WTC11 (cell line): Measurements from ENCODE around the gene HNRNPL. TPM values are rescaled to one million over a fixed set of nuclear protein-coding genes. Genes with fewer than 3 reads are reported as not detected.
"Not testable (repeated sequence)": the region's sequence is repeated elsewhere in the genome, so short reads cannot be mapped to it uniquely, and the experiment has no call there.

Source experiments
- ATAC-seq: fragments of 200-7000 bp; cut with Tn5 transposase; 2 replicates; pipeline ENCODE4 v1.10.0; 2021; ENCODE audit warnings: mild to moderate bottlenecking, moderate library complexity
- CTCF ChIA-PET: fragments of 300-600 bp; sonication (Branson Sonifier 250); formaldehyde crosslinking; loops from one replicate; lab custom pipeline; 2021; ENCODE audit warnings: antibody characterized with exemption; lab: Charles Lee
- POLR2A ChIA-PET: fragments of 350-600 bp; sonication (Branson Sonifier 250); formaldehyde crosslinking; loops from one replicate; lab custom pipeline; 2021; ENCODE audit warnings: antibody characterized with exemption; lab: Charles Lee
- DNase-seq: peaks from one replicate; pipeline ENCODE4 v3.0.0; 2021; ENCODE audit warnings: low spot score
- H3K27ac Mint-ChIP-seq: 2 replicates; pipeline ENCODE4 v1.8.0; 2021; ENCODE audit warnings: mixed read lengths
- H3K27me3 Mint-ChIP-seq: 2 replicates; pipeline ENCODE4 v1.8.0; 2021; ENCODE audit warnings: low read depth, mild to moderate bottlenecking, moderate library complexity, mixed read lengths
- H3K36me3 Mint-ChIP-seq: 2 replicates; pipeline ENCODE4 v1.8.0; 2021; ENCODE audit warnings: mixed read lengths
- H3K4me1 Mint-ChIP-seq: 2 replicates; pipeline ENCODE4 v1.8.0; 2022; ENCODE audit warnings: mixed read lengths
- H3K4me3 Mint-ChIP-seq: 2 replicates; pipeline ENCODE4 v1.8.0; 2021; ENCODE audit warnings: mild to moderate bottlenecking, moderate library complexity, mixed read lengths
- H3K9me3 Mint-ChIP-seq: 2 replicates; pipeline ENCODE4 v1.8.0; 2021; ENCODE audit warnings: mixed read lengths
- EMX1 ChIP-seq: fragments of 250-450 bp; sonication (Bioruptor Pico); IDR thresholded peaks from 2 replicates; pipeline ENCODE4 v1.8.0; 2021; ENCODE audit warnings: mild to moderate bottlenecking
- FOXJ3 ChIP-seq: sonication (generic); formaldehyde crosslinking; IDR thresholded peaks from 2 replicates; pipeline ENCODE4 v1.9.0; 2021; ENCODE audit warnings: missing genetic modification reagents, mild to moderate bottlenecking, borderline replicate concordance
- FOXK1 ChIP-seq: sonication (generic); formaldehyde crosslinking; IDR thresholded peaks from 2 replicates; pipeline ENCODE4 v1.8.0; 2022; ENCODE audit warnings: mild to moderate bottlenecking, moderate library complexity, missing genetic modification reagents
- FOXP1 ChIP-seq: sonication (generic); formaldehyde crosslinking; IDR thresholded peaks from 2 replicates; pipeline ENCODE4 v1.8.0; 2022; ENCODE audit warnings: missing genetic modification reagents, mild to moderate bottlenecking, moderate library complexity, borderline replicate concordance
- GRHL2 ChIP-seq: fragments of 250-450 bp; sonication (Bioruptor Pico); IDR thresholded peaks from 2 replicates; pipeline ENCODE4 v1.8.0; 2022; ENCODE audit warnings: mild to moderate bottlenecking, moderate library complexity; ENCODE audit not compliant: insufficient replicate concordance, severe bottlenecking
- KAT7 ChIP-seq: sonication (generic); formaldehyde crosslinking; IDR thresholded peaks from 2 replicates; pipeline ENCODE4 v1.8.1; 2023; ENCODE audit warnings: missing genetic modification reagents, mild to moderate bottlenecking, borderline replicate concordance
- NR1H2 ChIP-seq: sonication (generic); formaldehyde crosslinking; IDR thresholded peaks from 2 replicates; pipeline ENCODE4 v1.9.0; 2021; ENCODE audit warnings: mild to moderate bottlenecking, moderate library complexity, missing genetic modification reagents
- NR2C2 ChIP-seq: sonication (generic); formaldehyde crosslinking; IDR thresholded peaks from 2 replicates; pipeline ENCODE4 v1.8.0; 2022; ENCODE audit warnings: mild to moderate bottlenecking, missing genetic modification reagents
- NR3C1 ChIP-seq: sonication (generic); formaldehyde crosslinking; conservative IDR thresholded peaks from 2 replicates; pipeline ENCODE4 v1.8.1; 2023; ENCODE audit warnings: low read depth, mild to moderate bottlenecking, missing genetic modification reagents
- OVOL2 ChIP-seq: fragments of 250-450 bp; sonication (Bioruptor Pico); IDR thresholded peaks from 2 replicates; pipeline ENCODE4 v1.9.0; 2021; ENCODE audit warnings: mild to moderate bottlenecking, borderline replicate concordance
- SMAD4 ChIP-seq: sonication (generic); formaldehyde crosslinking; IDR thresholded peaks from 2 replicates; pipeline ENCODE4 v1.8.0; 2022; ENCODE audit warnings: mild to moderate bottlenecking, missing genetic modification reagents
- SP1 ChIP-seq: sonication (generic); formaldehyde crosslinking; conservative IDR thresholded peaks from 2 replicates; pipeline ENCODE4 v1.8.1; 2022; ENCODE audit warnings: missing genetic modification reagents
- TEAD4 ChIP-seq: sonication (generic); formaldehyde crosslinking; IDR thresholded peaks from 2 replicates; pipeline ENCODE4 v1.8.0; 2022; ENCODE audit warnings: mild to moderate bottlenecking, missing genetic modification reagents
- ZNF219 ChIP-seq: sonication (generic); formaldehyde crosslinking; IDR thresholded peaks from 2 replicates; pipeline ENCODE4 v1.8.0; 2023; ENCODE audit warnings: missing genetic modification reagents, mild to moderate bottlenecking, borderline replicate concordance
- ZNF232 ChIP-seq: sonication (generic); formaldehyde crosslinking; IDR thresholded peaks from 2 replicates; pipeline ENCODE4 v1.8.0; 2022; ENCODE audit warnings: mild to moderate bottlenecking, missing genetic modification reagents
- ZNF423 ChIP-seq: fragments of 250-450 bp; sonication (Bioruptor Pico); IDR thresholded peaks from 2 replicates; pipeline ENCODE4 v2.1.2; 2022; ENCODE audit warnings: mild to moderate bottlenecking, moderate library complexity
- total RNA-seq: library from RNA; stranded (reverse); gene quantifications from 3 replicates; pipeline ENCODE4 v1.2.3, GENCODE V29; 2021
- TF ChIP-seq, protein P1 (sequence below): sonication (generic); formaldehyde crosslinking; IDR thresholded peaks from 2 replicates; pipeline ENCODE4 v1.8.1; 2022; ENCODE audit warnings: mild to moderate bottlenecking, moderate library complexity, missing genetic modification reagents
- TF ChIP-seq, protein P2 (sequence below): sonication (generic); formaldehyde crosslinking; IDR thresholded peaks from 2 replicates; pipeline ENCODE4 v1.8.1; 2022; ENCODE audit warnings: low read depth, missing genetic modification reagents, borderline replicate concordance
- TF ChIP-seq, protein P3 (sequence below): sonication (generic); formaldehyde crosslinking; IDR thresholded peaks from 2 replicates; pipeline ENCODE4 v1.8.1; 2023; ENCODE audit warnings: mild to moderate bottlenecking, missing genetic modification reagents, borderline replicate concordance
- TF ChIP-seq, protein P4 (sequence below): sonication (generic); formaldehyde crosslinking; IDR thresholded peaks from 2 replicates; pipeline ENCODE4 v1.8.0; 2022; ENCODE audit warnings: mild to moderate bottlenecking, missing genetic modification reagents
- TF ChIP-seq, protein P5 (sequence below): sonication (generic); formaldehyde crosslinking; IDR thresholded peaks from 2 replicates; pipeline ENCODE4 v1.8.1; 2023; ENCODE audit warnings: mild to moderate bottlenecking, missing genetic modification reagents
- TF ChIP-seq, protein P6 (sequence below): sonication (generic); formaldehyde crosslinking; IDR thresholded peaks from 2 replicates; pipeline ENCODE4 v1.8.0; 2022; ENCODE audit warnings: mild to moderate bottlenecking, missing genetic modification reagents

HNRNPL gene
- total RNA-seq, 1 experiment from 2014 or later: 779 TPM

DNA sequence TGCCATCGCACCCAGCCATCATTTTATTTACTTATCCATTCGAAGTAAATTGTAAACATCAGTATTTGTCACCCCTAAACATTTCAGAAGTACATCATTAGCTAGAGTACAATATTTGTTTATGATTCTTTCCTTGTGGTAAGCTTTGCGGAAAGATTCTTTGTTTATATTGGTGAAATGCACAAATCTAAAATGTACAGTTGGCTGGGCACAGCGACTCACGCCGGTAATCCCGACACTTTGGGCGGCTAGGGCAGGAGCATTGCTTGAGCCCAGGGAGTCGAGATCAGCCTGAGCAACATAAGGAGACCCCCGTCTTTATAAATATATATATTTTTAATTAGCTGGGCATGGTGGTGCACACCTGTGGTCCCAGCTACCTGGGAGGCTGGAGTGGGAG lies 50.7 kb downstream of the HNRNPL start (continued):
- TF ChIP-seq, protein P1, sequence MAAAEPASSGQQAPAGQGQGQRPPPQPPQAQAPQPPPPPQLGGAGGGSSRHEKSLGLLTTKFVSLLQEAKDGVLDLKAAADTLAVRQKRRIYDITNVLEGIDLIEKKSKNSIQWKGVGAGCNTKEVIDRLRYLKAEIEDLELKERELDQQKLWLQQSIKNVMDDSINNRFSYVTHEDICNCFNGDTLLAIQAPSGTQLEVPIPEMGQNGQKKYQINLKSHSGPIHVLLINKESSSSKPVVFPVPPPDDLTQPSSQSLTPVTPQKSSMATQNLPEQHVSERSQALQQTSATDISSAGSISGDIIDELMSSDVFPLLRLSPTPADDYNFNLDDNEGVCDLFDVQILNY (CRISPR knock-in tag): no peak
- TF ChIP-seq NR2C2 (CRISPR knock-in tag) (no peak), EMX1 (CRISPR knock-in tag) (no peak), FOXJ3 (CRISPR knock-in tag) (no peak), GRHL2 (CRISPR knock-in tag) (no peak), FOXP1 (no peak), FOXK1 (CRISPR knock-in tag) (no peak), OVOL2 (no peak)
- TF ChIP-seq, protein P2, sequence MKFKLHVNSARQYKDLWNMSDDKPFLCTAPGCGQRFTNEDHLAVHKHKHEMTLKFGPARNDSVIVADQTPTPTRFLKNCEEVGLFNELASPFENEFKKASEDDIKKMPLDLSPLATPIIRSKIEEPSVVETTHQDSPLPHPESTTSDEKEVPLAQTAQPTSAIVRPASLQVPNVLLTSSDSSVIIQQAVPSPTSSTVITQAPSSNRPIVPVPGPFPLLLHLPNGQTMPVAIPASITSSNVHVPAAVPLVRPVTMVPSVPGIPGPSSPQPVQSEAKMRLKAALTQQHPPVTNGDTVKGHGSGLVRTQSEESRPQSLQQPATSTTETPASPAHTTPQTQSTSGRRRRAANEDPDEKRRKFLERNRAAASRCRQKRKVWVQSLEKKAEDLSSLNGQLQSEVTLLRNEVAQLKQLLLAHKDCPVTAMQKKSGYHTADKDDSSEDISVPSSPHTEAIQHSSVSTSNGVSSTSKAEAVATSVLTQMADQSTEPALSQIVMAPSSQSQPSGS: no peak

DNA sequence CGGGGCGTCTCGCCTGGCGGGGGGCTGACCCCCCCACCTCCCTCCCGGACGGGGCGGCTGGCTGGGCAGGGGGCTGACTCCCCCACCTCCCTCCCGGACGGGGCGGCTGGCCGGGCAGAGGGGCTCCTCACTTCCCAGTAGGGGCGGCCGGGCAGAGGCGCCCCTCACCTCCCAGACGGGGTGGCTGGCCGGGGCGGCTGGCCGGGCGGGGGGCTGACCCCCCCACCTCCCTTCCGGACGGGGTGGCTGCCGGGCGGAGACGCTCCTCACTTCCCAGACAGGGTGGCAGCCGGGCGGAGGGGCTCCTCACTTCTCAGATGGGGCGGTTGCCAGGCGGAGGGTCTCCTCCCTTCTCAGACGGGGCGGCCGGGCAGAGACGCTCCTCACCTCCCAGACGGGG lies 52.0 kb downstream of the HNRNPL start:
- not testable (repeated sequence) for H3K4me3 Mint-ChIP-seq, ATAC-seq

DNA sequence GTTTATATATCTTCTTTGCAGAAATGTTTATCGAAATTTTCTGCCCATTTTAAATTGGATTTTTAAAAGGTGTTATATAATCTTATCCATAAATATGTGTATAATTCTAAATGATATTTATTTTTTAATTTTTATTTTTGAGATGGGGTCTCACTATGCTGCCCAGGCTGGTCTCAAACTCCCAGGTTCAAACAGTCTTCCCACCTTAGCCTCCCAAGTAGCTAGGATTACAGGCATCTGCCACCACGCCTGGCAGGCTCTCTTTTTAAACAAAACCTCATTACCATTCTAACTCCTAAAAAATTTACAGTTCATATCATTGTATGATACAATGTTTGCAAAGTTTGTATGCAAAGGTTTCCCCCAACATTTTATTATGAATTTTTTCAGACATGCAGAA lies 53.6 kb downstream of the HNRNPL start:
- Mint-ChIP-seq H3K4me3 (no peak overlapping the region), H3K36me3 (no peaks in the 10 kb centered on the region), H3K9me3 (peaks cover 8% of the 10 kb centered on the region; the same call in 1 of the 2 replicates), H3K4me1 (peaks cover 5% of the 10 kb centered on the region), H3K27ac (no peak overlapping the region), H3K27me3 (peaks cover 14% of the 10 kb centered on the region)
- POLR2A ChIA-PET: no interaction called here
- ATAC-seq (no peak), DNase-seq (no peak)
- CTCF ChIA-PET: no interaction called here
- TF ChIP-seq, protein P3, sequence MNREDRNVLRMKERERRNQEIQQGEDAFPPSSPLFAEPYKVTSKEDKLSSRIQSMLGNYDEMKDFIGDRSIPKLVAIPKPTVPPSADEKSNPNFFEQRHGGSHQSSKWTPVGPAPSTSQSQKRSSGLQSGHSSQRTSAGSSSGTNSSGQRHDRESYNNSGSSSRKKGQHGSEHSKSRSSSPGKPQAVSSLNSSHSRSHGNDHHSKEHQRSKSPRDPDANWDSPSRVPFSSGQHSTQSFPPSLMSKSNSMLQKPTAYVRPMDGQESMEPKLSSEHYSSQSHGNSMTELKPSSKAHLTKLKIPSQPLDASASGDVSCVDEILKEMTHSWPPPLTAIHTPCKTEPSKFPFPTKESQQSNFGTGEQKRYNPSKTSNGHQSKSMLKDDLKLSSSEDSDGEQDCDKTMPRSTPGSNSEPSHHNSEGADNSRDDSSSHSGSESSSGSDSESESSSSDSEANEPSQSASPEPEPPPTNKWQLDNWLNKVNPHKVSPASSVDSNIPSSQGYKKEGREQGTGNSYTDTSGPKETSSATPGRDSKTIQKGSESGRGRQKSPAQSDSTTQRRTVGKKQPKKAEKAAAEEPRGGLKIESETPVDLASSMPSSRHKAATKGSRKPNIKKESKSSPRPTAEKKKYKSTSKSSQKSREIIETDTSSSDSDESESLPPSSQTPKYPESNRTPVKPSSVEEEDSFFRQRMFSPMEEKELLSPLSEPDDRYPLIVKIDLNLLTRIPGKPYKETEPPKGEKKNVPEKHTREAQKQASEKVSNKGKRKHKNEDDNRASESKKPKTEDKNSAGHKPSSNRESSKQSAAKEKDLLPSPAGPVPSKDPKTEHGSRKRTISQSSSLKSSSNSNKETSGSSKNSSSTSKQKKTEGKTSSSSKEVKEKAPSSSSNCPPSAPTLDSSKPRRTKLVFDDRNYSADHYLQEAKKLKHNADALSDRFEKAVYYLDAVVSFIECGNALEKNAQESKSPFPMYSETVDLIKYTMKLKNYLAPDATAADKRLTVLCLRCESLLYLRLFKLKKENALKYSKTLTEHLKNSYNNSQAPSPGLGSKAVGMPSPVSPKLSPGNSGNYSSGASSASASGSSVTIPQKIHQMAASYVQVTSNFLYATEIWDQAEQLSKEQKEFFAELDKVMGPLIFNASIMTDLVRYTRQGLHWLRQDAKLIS (CRISPR knock-in tag): no peak
- TF ChIP-seq KAT7 (CRISPR knock-in tag): no peak
- TF ChIP-seq, protein P4, sequence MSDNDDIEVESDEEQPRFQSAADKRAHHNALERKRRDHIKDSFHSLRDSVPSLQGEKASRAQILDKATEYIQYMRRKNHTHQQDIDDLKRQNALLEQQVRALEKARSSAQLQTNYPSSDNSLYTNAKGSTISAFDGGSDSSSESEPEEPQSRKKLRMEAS (CRISPR knock-in tag): no peak
- no peak for TF ChIP-seq NR1H2 (CRISPR knock-in tag)
- TF ChIP-seq SMAD4 (CRISPR knock-in tag): no peak
- no peak for TF ChIP-seq ZNF232 (CRISPR knock-in tag)
- TF ChIP-seq NR3C1: no peak
- no peak for TF ChIP-seq GRHL2 (CRISPR knock-in tag)
- no peak for TF ChIP-seq TEAD4 (CRISPR knock-in tag)
- no peak for TF ChIP-seq SP1 (CRISPR knock-in tag)
- TF ChIP-seq, protein P5, sequence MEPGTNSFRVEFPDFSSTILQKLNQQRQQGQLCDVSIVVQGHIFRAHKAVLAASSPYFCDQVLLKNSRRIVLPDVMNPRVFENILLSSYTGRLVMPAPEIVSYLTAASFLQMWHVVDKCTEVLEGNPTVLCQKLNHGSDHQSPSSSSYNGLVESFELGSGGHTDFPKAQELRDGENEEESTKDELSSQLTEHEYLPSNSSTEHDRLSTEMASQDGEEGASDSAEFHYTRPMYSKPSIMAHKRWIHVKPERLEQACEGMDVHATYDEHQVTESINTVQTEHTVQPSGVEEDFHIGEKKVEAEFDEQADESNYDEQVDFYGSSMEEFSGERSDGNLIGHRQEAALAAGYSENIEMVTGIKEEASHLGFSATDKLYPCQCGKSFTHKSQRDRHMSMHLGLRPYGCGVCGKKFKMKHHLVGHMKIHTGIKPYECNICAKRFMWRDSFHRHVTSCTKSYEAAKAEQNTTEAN (CRISPR knock-in tag): no peak
- no peak for TF ChIP-seq ZNF423 (CRISPR knock-in tag)
- no peak for TF ChIP-seq ZNF219
- TF ChIP-seq, protein P6, sequence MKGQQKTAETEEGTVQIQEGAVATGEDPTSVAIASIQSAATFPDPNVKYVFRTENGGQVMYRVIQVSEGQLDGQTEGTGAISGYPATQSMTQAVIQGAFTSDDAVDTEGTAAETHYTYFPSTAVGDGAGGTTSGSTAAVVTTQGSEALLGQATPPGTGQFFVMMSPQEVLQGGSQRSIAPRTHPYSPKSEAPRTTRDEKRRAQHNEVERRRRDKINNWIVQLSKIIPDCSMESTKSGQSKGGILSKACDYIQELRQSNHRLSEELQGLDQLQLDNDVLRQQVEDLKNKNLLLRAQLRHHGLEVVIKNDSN (CRISPR knock-in tag): no peak

More for the DNA sequence above, 52.0 kb downstream of the HNRNPL start:
- H3K9me3 Mint-ChIP-seq, H3K27ac Mint-ChIP-seq, DNase-seq, POLR2A ChIA-PET, H3K4me1 Mint-ChIP-seq, H3K36me3 Mint-ChIP-seq, CTCF ChIA-PET: not testable (repeated sequence)
- peaks cover 18% of the 10 kb centered on the region for H3K27me3 Mint-ChIP-seq
